GM12878 (cell line): ENCODE data around the gene NRTN. TPM values are rescaled to one million over a fixed set of nuclear protein-coding genes. Genes with fewer than 3 reads are reported as not detected.
"Not testable (repeated sequence)": the region's sequence is repeated elsewhere in the genome, so short reads cannot be mapped to it uniquely, and the experiment has no call there.

ENCODE experiments used
- ATAC-seq: fragments of 200-7000 bp; cut with Tn5 transposase; 3 replicates; pipeline ENCODE4 v1.9.1; 2020; ENCODE audit warnings: mild to moderate bottlenecking, moderate library complexity
- BruUV-seq: library from RNA; stranded (reverse); fragments of 400-500 nt; replicated peaks from 2 replicates; lab custom pipeline; 2021; lab: Mats Ljungman, UMichigan
- CTCF ChIA-PET: fragments of 300-600 bp; sonication (Branson Sonifier 250); formaldehyde crosslinking; extraction: SDS; loops from one replicate; lab custom pipeline; 2021; ENCODE audit warnings: inconsistent platforms; lab: Yijun Ruan, JAX
- POLR2A ChIA-PET: fragments of 350-600 bp; formaldehyde crosslinking; extraction: SDS; loops from one replicate; lab custom pipeline; 2021; ENCODE audit warnings: inconsistent platforms; lab: Charles Lee
- RAD21 ChIA-PET: fragments of 300-600 bp; sonication (Branson Sonifier 250); formaldehyde crosslinking; loops from one replicate; lab custom pipeline; 2023; ENCODE audit warnings: antibody characterized with exemption; ENCODE audit not compliant: unreplicated experiment; lab: Charles Lee
- SMC1A ChIA-PET: fragments of 300-600 bp; sonication (Branson Sonifier 250); formaldehyde crosslinking; loops from one replicate; lab custom pipeline; 2023; ENCODE audit not compliant: unreplicated experiment, uncharacterized antibody; lab: Charles Lee
- DNase-seq: peaks from one replicate; pipeline ENCODE4 v3.0.0-alpha.2; 2011; ENCODE audit warnings: low read depth, low spot score
- FAIRE-seq: peaks from 3 replicates; lab custom pipeline; 2011; peaks lifted over from hg19 to GRCh38; lab: Jason Lieb, UNC
- H2AFZ ChIP-seq: 2 replicates; pipeline ENCODE4 v1.6.0; 2011; ENCODE audit warnings: low read depth, low read length, control low read depth; ENCODE audit not compliant: control insufficient read depth
- H3K27ac ChIP-seq: 2 replicates; pipeline ENCODE4 v1.5.1; 2011; ENCODE audit warnings: control low read depth; ENCODE audit not compliant: control insufficient read depth, insufficient read depth
- H3K27me3 ChIP-seq, 2 experiments: replicated peaks in 1 of 2; 2 replicates each; pipeline versions ENCODE4 v1.6.0 to v1.6.1; 2011; ENCODE audit warnings: low read length in 1 of 2; ENCODE audit not compliant: control insufficient read depth in 2 of 2, insufficient read depth in 2 of 2
- H3K36me3 ChIP-seq, 2 experiments: 2 replicates each; pipeline ENCODE4 v1.5.1; 2011; ENCODE audit warnings: low read length in 1 of 2; ENCODE audit not compliant: control insufficient read depth in 2 of 2, insufficient read depth in 2 of 2
- H3K4me1 ChIP-seq: 2 replicates; pipeline ENCODE4 v1.6.1; 2011; ENCODE audit warnings: mild to moderate bottlenecking, low read length, moderate library complexity, mixed read lengths; ENCODE audit not compliant: control insufficient read depth, insufficient read depth
- H3K4me2 ChIP-seq: 2 replicates; pipeline ENCODE4 v1.6.0; 2011; ENCODE audit warnings: control low read depth; ENCODE audit not compliant: control insufficient read depth, insufficient read depth
- H3K4me3 ChIP-seq: fragments of 200-600 bp; sonication (generic); 2 replicates; pipeline ENCODE4 v1.5.1; 2016
- H3K79me2 ChIP-seq: 2 replicates; pipeline ENCODE4 v1.6.0; 2011; ENCODE audit warnings: low read length; ENCODE audit not compliant: control insufficient read depth, insufficient read depth
- H3K9ac ChIP-seq: 2 replicates; pipeline ENCODE4 v1.8.0; 2011; ENCODE audit warnings: low read length, control low read depth, mixed read lengths; ENCODE audit not compliant: control insufficient read depth, insufficient read depth
- H3K9me3 ChIP-seq: replicated peaks from 3 replicates; pipeline ENCODE4 v1.5.1; 2011; ENCODE audit warnings: mild to moderate bottlenecking, low read length; ENCODE audit not compliant: control insufficient read depth, insufficient read depth
- H4K20me1 ChIP-seq: 2 replicates; pipeline ENCODE4 v1.6.0; 2011; ENCODE audit not compliant: control insufficient read depth, insufficient read depth
- WGBS: methylation state at CpG from one replicate; pipeline ENCODE4 v1.1.6; 2016; ENCODE audit warnings: low lambda C conversion rate; ENCODE audit not compliant: insufficient replicate concordance, insufficient coverage; ENCODE audit errors: missing lambda C conversion rate; 5-methylcytosine and 5-hydroxymethylcytosine counted together
- in situ Hi-C: fragments of 300-500 bp; cut with MboI; formaldehyde crosslinking; loops from 9 replicates; pipeline ENCODE4 v1.14.3; 2018; ENCODE audit warnings: mixed read lengths
- intact Hi-C: fragments of 100-400 bp; cut with micrococcal nuclease; formaldehyde crosslinking; loops from one replicate; pipeline ENCODE4 v1.14.2; 2022; ENCODE audit not compliant: unreplicated experiment
- polyA plus RNA-seq, 11 experiments: library from polyadenylated mRNA; depleted of rRNA in 4 of 11; unstranded in 6 of 11; stranded (reverse) in 5 of 11; fragments of >200 nt; fragmentation: Nextera tagmentation in 4 of 11; fragmentation: Illumina TruSeq in 1 of 11; extraction: Ambion mirVana in 4 of 11; extraction: Trizol in 1 of 11; gene quantifications; 1 replicate in 1 of 11; 2 replicates in 10 of 11; pipeline versions ENCODE4 v1.2.1 to v1.2.3, GENCODE V29; 2011 to 2016; ENCODE audit warnings: inconsistent platforms in 2 of 11, missing spikeins in 2 of 11, low read depth in 1 of 11
- total RNA-seq, 4 experiments: library from RNA; depleted of rRNA in 3 of 4; stranded (reverse); fragments of >200 nt in 3 of 4; fragmentation: Illumina TruSeq in 1 of 4; extraction: Trizol in 1 of 4; gene quantifications; 2 replicates each; pipeline versions ENCODE4 v1.2.1 to v1.2.3, GENCODE V29; 2013 to 2021

NRTN gene
- total and polyA plus RNA-seq, 10 of the 15 experiments (the other 5 are each of a cell fraction or from before 2014, with no cell fraction given), result not detected

- H3K36me3 ChIP-seq, intact Hi-C loops, DNase-seq, H3K4me3 ChIP-seq, BruUV-seq, H3K9ac ChIP-seq, H3K79me2 ChIP-seq, H3K4me1 ChIP-seq, SMC1A ChIA-PET, H3K27ac ChIP-seq, ATAC-seq, RAD21 ChIA-PET, POLR2A ChIA-PET, H3K27me3 ChIP-seq, H2AFZ ChIP-seq, in situ Hi-C loops, H3K4me2 ChIP-seq, CTCF ChIA-PET, FAIRE-seq, H3K9me3 ChIP-seq, H4K20me1 ChIP-seq: not testable (repeated sequence)
- 18% methylated on average over 10 of the region's 10 CpGs for WGBS
Measured at GRCh38 chr19:5854121-5854520, 49.3 kb downstream of the NRTN start.

- H3K4me2 ChIP-seq, CTCF ChIA-PET, H3K9me3 ChIP-seq, BruUV-seq, H3K79me2 ChIP-seq, FAIRE-seq, H3K9ac ChIP-seq, H3K27me3 ChIP-seq, POLR2A ChIA-PET, intact Hi-C loops, H3K4me1 ChIP-seq, in situ Hi-C loops, ATAC-seq, H3K4me3 ChIP-seq, H4K20me1 ChIP-seq, RAD21 ChIA-PET, H2AFZ ChIP-seq, DNase-seq, H3K27ac ChIP-seq, SMC1A ChIA-PET, H3K36me3 ChIP-seq: not testable (repeated sequence)
- 33% methylated on average over 9 of the region's 9 CpGs for WGBS
Measured at GRCh38 chr19:5855151-5855550, 50.3 kb downstream of the NRTN start.
